GF-D8 (cell line): ENCODE data around the gene ANK3.

Experiments used
- DNase-seq: peaks from one replicate; lab custom pipeline; 2025; lab: John Stamatoyannopoulos, UW

Gene ANK3

DNA sequence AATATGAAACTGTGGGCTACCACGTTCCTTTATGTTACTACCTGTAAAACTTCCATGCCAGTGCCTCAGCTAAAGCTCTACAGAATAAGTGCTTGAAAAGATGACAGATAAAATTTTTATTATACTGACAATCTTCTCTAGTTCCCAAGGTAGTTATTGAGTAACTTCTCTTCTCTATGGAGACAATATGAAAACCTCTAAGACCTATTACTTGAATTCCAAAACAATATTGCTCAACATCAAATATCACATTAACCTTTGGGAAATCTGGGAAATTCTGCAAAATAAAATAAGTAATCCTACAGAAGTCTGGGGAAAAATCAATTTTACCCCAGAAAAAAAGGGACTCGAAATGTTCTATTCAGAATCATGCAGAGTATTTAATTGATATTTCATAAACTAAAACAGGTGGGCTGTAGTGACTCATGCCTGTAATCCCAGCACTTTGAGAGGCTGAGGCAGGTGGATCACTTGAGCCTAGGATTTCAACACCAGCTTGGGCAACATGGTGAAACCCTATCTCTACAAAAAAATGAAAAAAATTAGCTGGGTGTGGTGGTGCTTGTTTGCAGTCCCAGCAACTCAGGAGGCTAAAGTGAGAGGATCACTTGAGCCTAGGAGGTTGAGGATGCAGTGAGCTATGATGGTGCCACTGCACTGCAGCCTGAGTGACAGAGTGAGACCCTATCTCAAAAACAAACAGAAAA, 23.8 kb upstream of the ANK3 start:
- no peak for DNase-seq

DNA sequence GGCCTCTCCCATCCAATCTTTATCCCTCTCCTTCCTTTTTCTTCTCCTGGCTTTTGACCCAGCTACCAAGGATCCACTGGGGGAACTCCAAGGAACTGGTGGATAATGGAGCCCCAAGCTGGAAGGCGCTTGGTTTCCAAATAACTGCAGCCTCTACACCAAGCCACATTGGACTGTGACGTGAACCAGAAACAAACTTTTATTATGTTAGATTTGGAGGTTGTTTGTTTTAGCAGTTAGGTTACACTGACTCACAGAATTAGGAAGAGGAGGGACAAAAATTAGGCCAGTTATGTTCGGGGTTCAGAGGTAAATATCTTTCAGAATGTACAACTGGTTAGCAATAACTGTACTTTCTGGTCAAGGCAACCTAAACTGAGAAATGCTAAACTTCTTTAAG, 21.3 kb upstream of the ANK3 start:
- DNase-seq = no peak

DNA sequence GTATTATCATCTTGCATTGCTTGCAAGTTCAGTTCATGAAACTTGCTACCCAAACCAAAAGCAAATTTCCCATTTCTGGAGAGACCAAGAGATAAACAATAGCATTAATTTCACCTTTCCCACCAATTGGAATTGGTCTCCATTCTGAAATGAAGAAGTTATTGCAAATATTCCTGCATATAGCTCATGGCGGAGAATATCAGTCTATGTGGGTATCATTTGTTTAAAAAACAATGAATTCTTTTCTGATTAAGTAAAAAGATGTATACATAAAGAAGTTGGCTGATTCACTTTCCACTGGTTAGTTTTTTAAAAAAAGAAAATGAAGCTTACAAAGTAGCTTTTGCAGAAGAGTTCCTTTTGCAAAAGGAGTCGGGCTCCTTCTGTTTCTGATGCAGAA, 19.5 kb upstream of the ANK3 start:
- no peak for DNase-seq

DNA sequence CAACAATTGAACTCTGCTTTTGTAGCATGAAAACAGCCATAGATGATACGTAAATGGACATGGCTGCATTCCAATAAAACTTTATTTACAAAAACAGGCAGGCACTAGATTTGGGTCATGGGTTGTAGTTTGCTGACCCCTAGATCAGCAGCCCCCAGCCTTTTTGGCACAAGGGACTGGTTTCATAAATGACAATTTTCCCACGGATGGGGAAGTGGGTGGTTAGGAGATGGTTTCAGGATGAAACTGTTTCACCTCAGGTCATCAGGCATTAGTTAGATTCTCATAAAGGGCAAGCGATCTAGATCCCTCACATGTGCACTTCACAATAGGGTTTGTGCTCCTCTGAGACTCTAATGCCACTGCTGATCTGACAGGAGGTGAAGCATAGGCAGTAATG, 16.5 kb upstream of the ANK3 start:
- no peak for DNase-seq

DNA sequence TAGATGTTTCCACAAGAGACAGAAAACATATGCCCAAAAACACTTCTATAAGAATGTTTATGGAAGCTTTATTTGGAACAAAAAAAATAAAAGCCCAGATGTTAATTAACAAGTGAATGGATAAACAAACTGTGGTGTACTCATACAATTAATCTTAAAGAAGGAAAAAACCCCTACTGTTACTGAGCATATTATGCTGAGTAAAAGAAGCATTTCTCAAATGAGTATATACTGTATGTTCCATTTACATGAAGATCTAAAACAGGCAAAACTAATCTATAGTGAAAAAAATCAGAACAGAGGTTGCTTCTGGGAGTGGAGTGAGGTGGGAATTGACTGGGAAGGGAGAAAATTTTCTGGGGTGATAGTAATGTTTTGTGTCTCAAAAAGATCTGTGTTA, 15.5 kb upstream of the ANK3 start:
- no peak for DNase-seq

DNA sequence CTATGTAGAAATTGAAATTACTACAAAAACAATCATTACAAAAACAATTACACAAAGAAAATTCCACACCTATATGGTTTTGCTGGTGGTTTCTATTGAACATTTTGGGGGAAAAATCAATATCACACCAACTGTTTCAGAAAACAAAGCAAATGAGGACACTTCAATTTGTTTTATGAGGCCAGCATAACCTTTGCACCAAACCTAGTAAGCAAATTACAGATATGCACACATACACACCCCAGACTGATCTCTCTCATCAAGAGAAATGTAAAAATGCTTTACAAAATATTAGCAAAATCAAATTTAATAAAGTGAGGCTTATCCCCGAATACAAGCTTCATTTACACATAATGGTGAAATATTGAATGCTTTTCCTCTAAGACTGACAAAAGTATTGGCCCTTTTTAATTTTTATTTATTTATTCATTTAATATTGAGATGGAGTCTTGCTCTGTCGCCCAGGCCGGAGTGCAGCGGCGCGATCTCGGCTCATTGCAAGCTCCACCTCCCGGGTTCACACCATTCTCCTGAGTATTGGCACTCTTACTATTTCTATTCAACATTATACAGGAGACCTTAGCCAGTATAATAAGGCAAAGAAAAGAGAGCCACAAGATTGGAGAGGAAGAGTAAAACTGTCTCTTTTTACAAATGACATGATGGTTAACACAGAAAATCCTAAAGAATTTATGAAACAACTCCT, 13.6 kb upstream of the ANK3 start:
- DNase-seq = no peak

- DNase-seq = no peak
Observed at GRCh38 chr10:60400366-60400765, 10.7 kb upstream of the ANK3 start.

DNA sequence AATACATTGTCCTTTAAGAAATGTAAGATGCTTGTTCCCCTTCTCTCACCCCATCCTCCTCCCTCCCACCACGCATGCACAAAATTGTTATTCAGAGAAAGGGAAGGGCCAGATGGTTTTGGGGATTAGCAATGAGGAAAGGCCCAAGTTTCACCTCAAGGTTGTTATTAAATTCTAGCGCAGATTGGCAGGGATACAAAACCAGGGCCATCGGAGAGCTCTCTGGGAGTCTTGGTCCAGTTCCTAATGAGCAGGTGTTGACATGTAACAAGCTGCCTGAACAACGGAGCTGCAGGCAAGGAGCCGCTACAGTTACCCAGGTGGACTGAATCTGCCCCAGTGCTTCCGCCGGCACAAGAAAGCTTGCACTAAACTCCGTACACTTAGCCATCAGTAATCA, 9.7 kb upstream of the ANK3 start:
- no peak for DNase-seq

DNA sequence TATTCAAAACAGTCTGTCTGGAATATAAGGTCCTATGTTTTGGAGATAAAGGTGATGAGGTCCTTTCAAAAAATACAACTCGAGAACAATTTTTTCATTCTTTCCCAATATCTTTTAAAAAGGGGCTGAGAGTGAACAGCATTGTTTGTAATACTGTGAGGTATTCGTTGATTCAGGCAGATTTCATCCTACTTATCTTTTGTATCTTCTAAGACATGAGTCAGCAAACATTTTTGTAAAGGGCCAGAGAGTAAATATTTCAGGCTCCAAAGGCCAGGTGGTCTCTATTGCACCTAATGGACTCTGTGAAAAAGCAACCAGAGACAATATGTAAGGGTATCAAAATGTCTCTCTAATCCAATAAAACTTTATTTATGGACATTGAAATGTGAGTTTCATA, 8.1 kb upstream of the ANK3 start:
- DNase-seq = no peak

DNA sequence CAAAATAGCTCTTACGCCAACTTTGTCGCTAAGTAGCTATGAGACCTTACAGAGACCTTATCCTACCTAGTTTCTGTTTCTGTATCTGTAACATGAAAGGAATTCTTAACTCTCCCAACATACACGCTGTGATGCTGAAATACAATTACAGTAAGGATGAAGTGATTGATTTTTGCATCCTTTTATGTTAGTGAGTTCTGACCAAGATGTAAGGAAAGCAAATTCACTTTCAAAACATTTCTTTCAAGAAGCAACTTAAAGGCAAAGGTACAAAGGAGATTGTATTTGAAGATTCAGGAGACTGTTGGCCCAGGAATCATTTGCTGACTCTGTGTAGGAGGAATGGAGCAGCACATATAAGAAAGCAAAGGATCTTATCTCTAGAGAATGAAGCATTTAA, 7.1 kb upstream of the ANK3 start:
- DNase-seq = no peak

- DNase-seq = no peak
Observed at GRCh38 chr10:60395711-60396110, 6.0 kb upstream of the ANK3 start.

- DNase-seq = no peak
Observed at GRCh38 chr10:60394446-60394845, 4.8 kb upstream of the ANK3 start.

DNA sequence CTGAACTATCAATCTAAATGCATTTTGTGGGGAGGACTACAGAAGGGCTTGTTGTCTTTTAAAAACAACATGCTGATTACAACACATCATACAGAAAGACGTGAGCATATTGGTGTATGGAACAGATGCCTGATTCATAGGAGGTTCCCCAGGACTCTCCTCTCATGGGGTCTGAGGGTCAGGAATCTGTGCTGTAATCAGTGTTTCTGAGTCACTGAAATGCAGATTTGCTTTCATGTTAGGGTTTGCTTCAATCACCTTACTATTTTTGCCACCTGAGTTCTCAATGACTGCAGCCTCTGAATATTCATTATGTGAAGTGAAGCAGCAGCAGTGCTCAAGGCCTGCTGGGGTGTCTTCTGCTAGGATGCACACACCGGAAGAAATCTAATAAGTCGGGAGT, 550 bp upstream of the ANK3 start:
- DNase-seq = no peak

DNA sequence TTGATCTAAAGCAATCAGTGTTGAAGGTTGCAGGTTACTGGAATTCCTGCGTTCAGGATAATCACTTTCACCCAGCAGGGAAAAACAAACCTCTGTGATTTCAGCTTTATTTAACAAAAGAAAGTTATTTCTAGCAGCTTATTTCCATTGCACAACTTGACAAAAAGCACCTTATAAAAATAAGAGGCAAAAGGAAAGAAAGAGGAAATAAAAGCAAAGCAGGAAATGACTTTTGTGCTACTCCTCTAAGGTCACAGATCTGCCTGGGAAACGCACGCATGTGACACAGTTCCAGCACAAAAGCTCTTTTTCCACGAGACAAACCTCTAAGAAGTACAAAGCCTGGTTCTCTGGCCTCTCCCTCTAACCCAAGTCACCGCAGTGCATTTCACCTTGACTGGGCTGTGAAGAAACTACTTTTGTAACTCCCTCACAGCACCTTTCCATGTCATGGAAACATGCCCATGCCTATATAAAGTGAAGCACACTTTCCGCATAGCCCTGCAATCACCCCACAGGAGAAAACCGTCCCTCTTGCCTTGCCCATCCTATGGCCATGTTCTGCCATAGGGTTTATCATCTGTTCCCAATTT, 870 bp downstream of the ANK3 start:
- DNase-seq = no peak

DNA sequence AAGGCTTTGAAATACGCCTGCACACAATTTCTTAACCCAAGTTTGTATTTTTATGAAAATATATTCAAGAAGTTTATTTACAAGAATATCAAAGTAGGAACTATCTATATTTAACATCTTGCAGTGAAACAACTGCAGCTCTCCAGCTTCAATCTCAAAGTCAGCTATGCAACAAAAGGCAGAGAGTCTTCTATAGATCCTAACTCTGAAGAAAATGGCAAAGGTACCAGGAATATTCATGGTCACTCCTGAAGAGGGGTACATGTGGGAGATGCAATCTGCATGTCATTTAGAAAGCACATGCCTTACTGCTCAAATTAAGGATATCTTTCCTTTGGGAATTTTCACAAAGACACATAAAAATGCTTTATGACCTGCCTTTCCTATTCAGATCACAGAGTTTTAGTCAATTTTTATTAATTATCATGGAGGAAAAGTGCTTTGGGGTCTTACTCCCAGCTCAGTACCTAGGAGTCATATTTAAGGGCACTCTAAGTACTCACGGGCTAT, 1.5 kb downstream of the ANK3 start:
- no peak for DNase-seq

DNA sequence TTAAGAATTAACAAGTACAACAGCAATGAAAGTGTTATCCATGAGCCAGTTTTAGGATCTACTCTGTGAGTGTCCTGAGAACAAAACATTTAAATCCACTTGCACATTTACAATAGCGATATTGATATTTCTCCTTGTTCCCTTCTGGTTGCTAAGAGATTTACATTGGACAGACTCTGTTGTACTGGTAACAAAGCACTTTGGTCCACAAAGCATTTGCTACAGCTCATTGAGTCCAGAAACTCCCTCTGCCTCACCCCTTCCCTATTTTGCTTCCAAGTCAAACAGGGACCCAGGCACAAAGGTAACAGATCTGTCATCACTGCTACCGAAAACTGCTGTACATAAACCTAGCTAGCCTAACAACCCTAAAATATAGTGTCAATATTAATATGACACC, 2.1 kb downstream of the ANK3 start:
- no peak for DNase-seq

GRCh38 chr10:60385399-60385738, 4.3 kb downstream of the ANK3 start:
- DNase-seq = no peak

DNA sequence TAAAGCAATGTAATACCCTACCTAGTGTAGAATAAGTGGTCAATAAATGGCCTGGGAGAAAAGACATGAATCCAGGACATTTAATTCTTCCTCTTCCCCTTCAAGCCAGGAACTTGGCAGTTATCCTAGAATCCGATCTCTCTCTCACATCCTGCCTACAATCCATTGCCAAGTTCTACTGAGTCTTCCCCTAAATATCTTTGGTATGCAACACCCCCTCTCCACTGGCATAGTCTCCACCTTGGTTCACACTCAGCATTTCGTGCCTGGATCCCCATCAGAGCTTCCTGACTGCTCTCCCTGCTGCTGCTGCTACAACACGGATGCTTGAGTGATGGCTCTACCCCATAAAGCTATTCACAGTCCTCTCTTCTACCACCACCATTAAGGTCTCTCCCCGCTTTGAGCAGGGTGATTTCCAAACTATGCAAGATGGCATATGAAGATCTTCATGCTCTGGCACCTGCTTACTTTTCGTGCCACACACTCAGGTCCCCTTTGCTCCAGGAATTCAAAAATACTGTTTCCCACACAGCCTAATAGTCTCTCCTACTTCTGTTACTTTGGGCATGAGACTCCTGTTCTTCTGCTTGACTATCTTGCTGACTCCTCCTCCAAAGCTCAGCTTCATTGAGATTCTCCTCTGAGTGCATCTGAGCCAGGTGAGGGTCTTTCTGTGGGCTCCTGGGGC, 4.8 kb downstream of the ANK3 start:
- no peak for DNase-seq

DNA sequence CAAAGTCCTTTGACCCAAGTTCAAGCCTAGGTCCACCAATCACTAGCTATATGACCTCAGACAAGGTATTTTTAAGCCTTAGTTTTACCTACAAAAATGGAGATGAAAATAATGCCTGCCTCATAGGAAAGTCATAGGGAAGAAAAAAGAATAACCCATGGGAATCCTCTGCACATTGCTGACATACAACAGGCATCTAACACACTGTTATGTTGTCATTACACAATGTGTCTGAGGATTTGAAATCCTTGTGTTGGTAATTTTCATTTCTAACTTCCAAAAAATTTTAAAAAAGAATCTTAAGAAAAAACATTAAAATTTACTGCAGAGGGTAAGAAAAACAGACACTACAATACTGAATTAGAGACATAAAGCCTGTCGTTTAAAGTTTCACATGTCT, 5.7 kb downstream of the ANK3 start:
- DNase-seq = no peak

- no peak for DNase-seq
Observed at GRCh38 chr10:60382946-60383681, 6.6 kb downstream of the ANK3 start.

DNA sequence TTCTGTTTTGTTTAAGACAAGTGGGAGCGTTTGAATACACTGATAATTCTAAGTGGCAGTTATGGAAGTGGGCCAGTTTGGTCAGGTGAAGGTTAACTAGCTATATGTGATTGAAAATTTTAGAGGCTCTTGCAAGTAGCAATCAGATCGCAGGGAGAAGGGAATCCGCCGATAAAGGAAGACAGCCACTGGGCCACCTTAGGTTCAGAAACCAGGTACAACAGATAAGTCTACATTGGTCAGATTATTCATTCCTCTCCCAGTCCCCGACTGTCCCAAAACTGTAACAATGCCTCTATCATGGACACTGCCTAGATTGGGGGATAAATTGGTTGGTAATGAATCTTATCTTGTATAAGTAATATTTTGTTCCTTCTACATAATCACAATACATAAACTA, 8.9 kb downstream of the ANK3 start:
- no peak for DNase-seq

GRCh38 chr10:60377955-60378354, 11.7 kb downstream of the ANK3 start:
- DNase-seq = no peak
